ENCODE data around the gene MICALL1.

Gene MICALL1

DNA sequence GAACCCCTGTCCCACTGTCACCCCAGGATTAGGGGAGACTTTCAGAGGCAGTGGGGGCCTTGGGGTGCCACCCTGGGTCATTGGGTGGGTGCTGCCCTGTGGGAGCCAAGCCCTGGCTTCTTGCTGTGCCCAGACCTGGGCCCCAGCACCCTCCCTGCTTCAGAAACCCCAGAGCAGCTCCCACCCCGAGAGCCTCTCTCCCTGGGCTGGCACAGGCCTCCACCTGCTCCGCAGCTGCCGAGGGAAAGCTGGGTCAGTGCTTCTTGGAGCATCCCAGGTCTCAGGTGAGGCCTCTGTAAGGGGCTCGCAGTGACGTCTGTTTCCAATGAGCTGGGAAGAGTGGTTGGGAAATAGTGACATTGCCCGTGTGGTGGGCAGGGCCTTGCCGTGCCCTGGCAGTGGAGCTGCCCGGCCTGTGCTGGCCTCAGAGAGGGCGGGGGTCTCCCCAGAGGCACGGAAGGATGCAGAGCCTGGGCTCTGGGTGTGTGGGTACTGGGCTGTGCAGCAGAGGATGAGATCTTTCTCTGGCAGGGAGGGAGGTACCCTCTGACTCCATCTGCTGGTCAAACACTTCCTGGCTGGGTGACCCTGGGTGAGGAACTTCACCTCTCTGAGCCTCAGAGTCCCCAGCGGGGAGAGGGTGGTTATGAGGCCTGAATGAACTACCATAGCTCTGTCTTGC lies 24.3 kb downstream of the MICALL1 start:
- TF ChIP-seq, protein P1, sequence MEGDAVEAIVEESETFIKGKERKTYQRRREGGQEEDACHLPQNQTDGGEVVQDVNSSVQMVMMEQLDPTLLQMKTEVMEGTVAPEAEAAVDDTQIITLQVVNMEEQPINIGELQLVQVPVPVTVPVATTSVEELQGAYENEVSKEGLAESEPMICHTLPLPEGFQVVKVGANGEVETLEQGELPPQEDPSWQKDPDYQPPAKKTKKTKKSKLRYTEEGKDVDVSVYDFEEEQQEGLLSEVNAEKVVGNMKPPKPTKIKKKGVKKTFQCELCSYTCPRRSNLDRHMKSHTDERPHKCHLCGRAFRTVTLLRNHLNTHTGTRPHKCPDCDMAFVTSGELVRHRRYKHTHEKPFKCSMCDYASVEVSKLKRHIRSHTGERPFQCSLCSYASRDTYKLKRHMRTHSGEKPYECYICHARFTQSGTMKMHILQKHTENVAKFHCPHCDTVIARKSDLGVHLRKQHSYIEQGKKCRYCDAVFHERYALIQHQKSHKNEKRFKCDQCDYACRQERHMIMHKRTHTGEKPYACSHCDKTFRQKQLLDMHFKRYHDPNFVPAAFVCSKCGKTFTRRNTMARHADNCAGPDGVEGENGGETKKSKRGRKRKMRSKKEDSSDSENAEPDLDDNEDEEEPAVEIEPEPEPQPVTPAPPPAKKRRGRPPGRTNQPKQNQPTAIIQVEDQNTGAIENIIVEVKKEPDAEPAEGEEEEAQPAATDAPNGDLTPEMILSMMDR (IDR thresholded peaks at IDR 0.05; ENCODE audit: insufficient read depth, missing control alignments) = peak; percentile 25
- DNase-seq (ENCODE audit: insufficient read length, low spot score) (no peak), FAIRE-seq (no peak)

DNA sequence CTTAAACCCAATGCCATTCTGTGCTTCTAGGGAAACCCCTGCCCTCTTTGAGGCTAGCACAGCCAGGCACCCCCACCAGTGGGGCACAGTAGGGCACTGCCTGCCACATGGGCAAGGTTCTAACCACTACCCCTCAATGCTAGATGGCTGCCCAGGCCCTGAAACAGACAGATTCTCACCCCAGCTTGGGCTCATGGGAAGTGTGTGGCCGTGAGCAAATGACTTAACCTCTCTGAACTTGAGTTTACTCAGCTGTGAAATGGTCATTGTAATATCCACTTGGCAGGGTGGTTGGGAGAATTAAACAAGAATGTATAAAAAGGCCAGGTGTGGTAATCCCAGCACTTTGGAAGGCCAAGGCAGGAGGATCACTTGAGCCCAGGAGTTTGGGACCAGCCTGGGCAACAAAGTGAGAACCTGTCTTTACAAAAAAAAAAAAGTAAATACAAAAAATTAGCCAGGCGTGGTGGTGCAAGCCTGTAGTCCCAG lies 24.9 kb downstream of the MICALL1 start:
- TF ChIP-seq, protein P1 (IDR thresholded peaks at IDR 0.05; ENCODE audit: insufficient read depth, missing control alignments) = no peak
- no peak for FAIRE-seq
- DNase-seq (ENCODE audit: insufficient read length, low spot score) = no peak

DNA sequence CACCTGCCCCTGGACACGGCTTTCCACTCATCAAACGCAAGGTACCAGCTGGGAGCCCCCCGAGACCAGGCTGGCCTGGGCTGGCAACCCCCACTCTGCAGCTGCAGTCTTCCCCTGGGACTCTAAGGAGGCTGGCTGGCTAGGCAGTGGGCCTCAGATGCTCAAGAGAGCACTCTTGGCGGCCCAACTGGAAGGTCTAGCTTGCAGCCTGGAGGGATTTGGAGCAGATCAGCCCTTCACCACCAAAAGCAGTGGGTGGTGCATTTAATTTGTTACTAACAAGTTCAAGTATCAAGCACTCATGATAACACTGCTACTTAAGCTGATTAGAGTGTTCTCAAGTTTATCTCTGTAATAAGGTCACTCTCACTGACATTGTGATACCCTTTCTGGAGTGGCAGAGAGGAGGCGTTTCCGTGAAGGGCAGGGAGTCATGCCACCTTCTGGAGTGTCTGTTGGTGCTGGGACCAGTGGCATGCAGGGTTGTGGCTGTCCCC lies 25.8 kb downstream of the MICALL1 start:
- TF ChIP-seq, protein P1 (IDR thresholded peaks at IDR 0.05; ENCODE audit: insufficient read depth, missing control alignments) = no peak
- no peak for FAIRE-seq
- DNase-seq (ENCODE audit: insufficient read length, low spot score) = no peak

DNA sequence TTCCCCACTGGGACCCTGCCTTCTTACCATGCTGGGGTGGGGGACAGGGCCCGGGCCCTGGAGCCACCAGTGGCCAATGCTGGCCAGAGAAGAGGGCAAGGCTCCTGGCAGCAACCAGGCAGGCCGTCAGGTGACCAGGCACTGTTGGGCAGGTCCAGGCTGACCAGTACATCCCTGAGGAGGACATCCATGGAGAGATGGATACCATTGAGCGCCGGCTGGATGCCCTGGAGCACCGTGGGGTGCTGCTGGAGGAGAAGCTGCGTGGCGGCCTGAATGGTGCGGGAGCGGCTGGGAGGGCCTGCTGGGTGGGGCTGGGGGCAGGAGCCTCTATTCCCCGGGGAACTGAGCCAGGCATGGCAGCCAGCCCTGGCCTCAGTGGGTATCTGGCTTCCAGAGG lies 26.3 kb downstream of the MICALL1 start:
- DNase-seq (ENCODE audit: insufficient read length, low spot score) (no peak), FAIRE-seq (no peak)
- TF ChIP-seq, protein P1 (IDR thresholded peaks at IDR 0.05; ENCODE audit: insufficient read depth, missing control alignments) = no peak

DNA sequence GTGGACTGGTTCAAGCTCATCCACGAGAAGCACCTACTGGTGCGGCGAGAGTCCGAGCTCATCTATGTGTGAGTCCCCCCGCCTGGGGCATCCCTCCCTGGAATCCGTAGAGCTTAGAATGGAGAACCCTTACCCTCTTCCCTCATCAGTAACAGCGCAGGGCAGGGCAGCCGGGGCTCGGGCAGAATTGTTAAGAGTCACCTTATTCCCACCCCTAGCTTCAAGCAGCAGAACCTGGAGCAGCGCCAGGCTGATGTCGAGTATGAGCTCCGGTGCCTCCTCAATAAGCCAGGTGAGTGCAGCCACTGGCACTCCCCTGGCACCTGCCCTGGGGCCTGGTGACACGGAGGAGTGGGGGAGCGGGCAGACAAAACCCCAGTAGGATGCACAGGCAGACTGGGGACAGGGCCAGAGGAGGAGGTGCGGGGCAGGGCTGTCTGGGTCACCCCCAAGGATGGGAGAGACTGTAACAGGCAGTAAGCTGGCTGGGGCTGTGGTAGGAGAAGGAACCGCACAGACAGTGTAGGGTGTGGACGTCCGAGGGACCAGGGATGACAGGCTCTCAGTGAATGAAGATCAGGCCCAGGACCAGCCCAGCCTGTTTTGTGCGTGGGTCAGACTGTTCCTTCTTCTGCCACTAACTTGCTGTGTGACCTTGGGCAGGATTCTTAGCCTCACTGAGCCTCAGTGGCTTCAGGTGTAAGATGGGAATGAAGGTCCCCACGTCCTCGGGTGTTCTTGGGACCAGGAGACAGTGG lies 26.9 kb downstream of the MICALL1 start:
- FAIRE-seq (no peak), DNase-seq (ENCODE audit: insufficient read length, low spot score) (no peak)
- TF ChIP-seq, protein P1 (IDR thresholded peaks at IDR 0.05; ENCODE audit: insufficient read depth, missing control alignments) = no peak

DNA sequence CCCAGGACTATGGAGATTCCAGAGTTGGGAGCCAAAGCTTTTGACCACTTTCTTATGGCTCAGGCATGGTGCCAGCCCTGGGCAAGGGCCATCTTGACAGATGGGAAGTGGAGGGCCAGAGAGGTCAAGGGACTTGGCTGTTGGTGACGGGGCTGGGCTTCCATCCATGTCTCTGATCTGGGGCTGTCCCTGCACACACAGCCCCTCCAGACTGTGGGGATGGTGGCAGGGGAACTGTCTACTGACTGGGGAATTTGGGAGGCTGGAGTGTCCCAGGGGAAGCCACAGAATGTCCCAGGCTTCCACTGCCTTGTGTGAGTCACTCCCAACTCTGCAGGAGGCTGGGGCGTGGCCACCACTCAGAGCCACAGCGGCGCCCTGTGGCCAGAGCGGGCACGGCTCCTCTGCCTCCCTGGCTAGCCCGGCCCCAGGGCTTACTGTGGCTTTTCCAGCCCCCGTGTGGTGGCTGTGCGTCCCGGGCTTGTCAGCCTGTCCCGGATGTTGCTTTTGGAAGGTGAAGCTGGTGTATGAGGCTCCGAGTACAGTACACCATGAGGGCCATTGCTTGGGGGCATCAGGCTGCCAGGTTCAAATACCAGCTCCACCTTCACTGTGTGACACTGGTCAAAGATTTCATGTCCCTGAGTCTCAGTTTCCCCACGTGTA lies 27.7 kb downstream of the MICALL1 start:
- FAIRE-seq (no peak), DNase-seq (ENCODE audit: insufficient read length, low spot score) (peak; percentile 47)
- TF ChIP-seq, protein P1 (IDR thresholded peaks at IDR 0.05; ENCODE audit: insufficient read depth, missing control alignments) = peak; percentile 86

Data from D721Med (cell line).